Measurements from ENCODE around the gene ZNF280D. TPM values are rescaled to one million over a fixed set of nuclear protein-coding genes. Genes with fewer than 3 reads are reported as not detected.

Gene ZNF280D
- total RNA-seq, 1 experiment from 2014 or later, result 28.7 TPM

GRCh38 chr15:56679225-56679624 is 54.1 kb downstream of the ZNF280D start:
- intact Hi-C loops (cut with micrococcal nuclease; ENCODE audit: unreplicated experiment), result no loop called here
- ChIA-PET CTCF (no interaction called here), POLR2A (no interaction called here)
- no peak overlapping the region for H3K27ac Mint-ChIP-seq (ENCODE audit: unreplicated experiment)
- Histone ChIP-seq H3K9me3 (no peaks in the 10 kb centered on the region), H3K36me3 (ENCODE audit: control insufficient read depth, insufficient read depth, low read length) (no peaks in the 10 kb centered on the region), H3K4me1 (no peaks in the 10 kb centered on the region), H3K4me3 (ENCODE audit: low read depth, low read length) (no peak overlapping the region), H3K27me3 (replicated peaks; ENCODE audit: control insufficient read depth, insufficient read depth, low read length) (no peaks in the 10 kb centered on the region)
- no peaks in the 10 kb centered on the region for H3K36me3 Mint-ChIP-seq (ENCODE audit: insufficient read depth, unreplicated experiment)
- H3K4me1 Mint-ChIP-seq (ENCODE audit: low read depth, unreplicated experiment), result peaks cover 6% of the 10 kb centered on the region
- no peak overlapping the region for H3K4me3 Mint-ChIP-seq (ENCODE audit: unreplicated experiment)
- H3K27me3 Mint-ChIP-seq (ENCODE audit: insufficient read depth, unreplicated experiment), result no peaks in the 10 kb centered on the region
- H3K9me3 Mint-ChIP-seq (ENCODE audit: unreplicated experiment), result no peaks in the 10 kb centered on the region
- no TSS peak for BruUV-seq (replicated peaks)
- TF ChIP-seq CTCF (IDR thresholded peaks at IDR 0.05; ENCODE audit: insufficient read depth in 1 of 2, low read depth in 1 of 2, low read length in 1 of 2, severe bottlenecking in 1 of 2, unreplicated experiment in 1 of 2), result no peak
- no peak for DNase-seq

DNA sequence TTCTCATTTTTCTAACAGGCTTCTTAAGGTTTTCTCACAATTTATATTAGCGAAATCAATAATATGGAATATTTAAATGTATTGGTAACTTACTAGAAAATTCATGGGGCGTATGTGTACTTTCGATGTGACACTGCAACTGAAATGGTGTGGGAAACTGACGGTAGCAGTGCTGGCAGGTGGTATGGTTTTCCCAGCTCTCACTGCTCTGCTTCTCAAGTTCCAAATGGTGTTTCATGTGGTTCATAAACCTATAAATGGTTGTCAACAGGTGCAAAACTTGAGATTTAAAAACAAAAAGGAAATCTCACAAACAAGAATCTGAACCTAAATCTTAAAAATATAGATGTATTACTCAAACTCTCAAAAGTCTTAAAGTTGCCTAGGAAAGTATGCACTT is 54.7 kb downstream of the ZNF280D start:
- no peak for TF ChIP-seq CTCF (IDR thresholded peaks at IDR 0.05; ENCODE audit: insufficient read depth in 1 of 2, low read depth in 1 of 2, low read length in 1 of 2, severe bottlenecking in 1 of 2, unreplicated experiment in 1 of 2)
- intact Hi-C loops (cut with micrococcal nuclease; ENCODE audit: unreplicated experiment), result no loop called here
- no TSS peak for BruUV-seq (replicated peaks)
- H3K4me1 Mint-ChIP-seq (ENCODE audit: low read depth, unreplicated experiment), result peaks cover 6% of the 10 kb centered on the region
- H3K36me3 Mint-ChIP-seq (ENCODE audit: insufficient read depth, unreplicated experiment), result no peaks in the 10 kb centered on the region
- Histone ChIP-seq H3K36me3 (ENCODE audit: control insufficient read depth, insufficient read depth, low read length) (no peaks in the 10 kb centered on the region), H3K9me3 (no peaks in the 10 kb centered on the region), H3K4me1 (no peaks in the 10 kb centered on the region), H3K27me3 (replicated peaks; ENCODE audit: control insufficient read depth, insufficient read depth, low read length) (no peaks in the 10 kb centered on the region), H3K4me3 (ENCODE audit: low read depth, low read length) (no peak overlapping the region)
- ChIA-PET POLR2A (no interaction called here), CTCF (no interaction called here)
- no peak overlapping the region for H3K27ac Mint-ChIP-seq (ENCODE audit: unreplicated experiment)
- H3K9me3 Mint-ChIP-seq (ENCODE audit: unreplicated experiment), result no peaks in the 10 kb centered on the region
- no peaks in the 10 kb centered on the region for H3K27me3 Mint-ChIP-seq (ENCODE audit: insufficient read depth, unreplicated experiment)
- H3K4me3 Mint-ChIP-seq (ENCODE audit: unreplicated experiment), result no peak overlapping the region
- no peak for DNase-seq

DNA sequence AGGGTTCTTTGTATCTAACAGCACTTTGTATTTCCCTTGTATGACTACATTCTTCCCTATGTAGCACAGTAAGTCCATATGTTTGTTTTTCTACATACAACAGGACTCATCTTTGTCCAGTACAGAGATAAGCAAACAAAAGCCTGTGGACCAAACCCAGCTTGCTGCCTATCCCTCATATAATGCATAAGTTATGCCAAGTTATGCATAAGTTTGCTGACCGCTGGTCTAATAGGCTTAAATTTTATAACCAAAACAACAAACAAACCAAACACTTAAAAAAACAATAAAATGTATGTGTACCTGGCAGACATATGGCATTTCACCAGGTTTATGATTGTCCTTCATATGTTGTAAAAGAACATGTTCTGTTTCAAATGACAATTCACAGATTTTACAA is 56.0 kb downstream of the ZNF280D start:
- Mint-ChIP-seq H3K9me3 (ENCODE audit: unreplicated experiment) (no peaks in the 10 kb centered on the region), H3K4me1 (ENCODE audit: low read depth, unreplicated experiment) (peaks cover 6% of the 10 kb centered on the region), H3K36me3 (ENCODE audit: insufficient read depth, unreplicated experiment) (no peaks in the 10 kb centered on the region), H3K27me3 (ENCODE audit: insufficient read depth, unreplicated experiment) (no peaks in the 10 kb centered on the region), H3K27ac (ENCODE audit: unreplicated experiment) (no peak overlapping the region), H3K4me3 (ENCODE audit: unreplicated experiment) (no peak overlapping the region)
- Histone ChIP-seq H3K9me3 (no peaks in the 10 kb centered on the region), H3K4me1 (no peaks in the 10 kb centered on the region), H3K27me3 (replicated peaks; ENCODE audit: control insufficient read depth, insufficient read depth, low read length) (no peaks in the 10 kb centered on the region), H3K4me3 (ENCODE audit: low read depth, low read length) (no peak overlapping the region), H3K36me3 (ENCODE audit: control insufficient read depth, insufficient read depth, low read length) (no peaks in the 10 kb centered on the region)
- no TSS peak for BruUV-seq (replicated peaks)
- intact Hi-C loops (cut with micrococcal nuclease; ENCODE audit: unreplicated experiment), result no loop called here
- no peak for DNase-seq
- CTCF ChIA-PET, result no interaction called here
- POLR2A ChIA-PET, result no interaction called here
- TF ChIP-seq CTCF (IDR thresholded peaks at IDR 0.05; ENCODE audit: insufficient read depth in 1 of 2, low read depth in 1 of 2, low read length in 1 of 2, severe bottlenecking in 1 of 2, unreplicated experiment in 1 of 2), result no peak

Data from Caco-2 (cell line).